Adipose tissue (tissue), 3 donors: ENCODE results near the gene MAPK10. TPM values are rescaled to one million over a fixed set of nuclear protein-coding genes. Genes with fewer than 3 reads are reported as not detected.

Experiments
- polyA plus RNA-seq, 3 donors: library from polyadenylated mRNA; stranded (reverse); fragments of 200-250 nt; gene quantifications; one replicate each; pipeline ENCODE4 v1.2.3, GENCODE V29; 2013
- donor health status: healthy with polysubstance abuse.
- donor health status: Bipolar disorder and iron deficiency.
- donor health status: healthy.

MAPK10 gene
- polyA plus RNA-seq, 3 donors: 3.8 to 37.8 (median 34.9) TPM

Other genes with a start within 250 kb of the MAPK10 start
- gene PTPN13, start 234.3 kb upstream of the MAPK10 start, polyA plus RNA-seq: 10 to 100 TPM in 1 of 3 donors, 1 to 10 TPM in 2; 2.3 to 15.5 (median 5.8) TPM